VCaP (cell line): Measurements from ENCODE around the gene RHBDD2.
"Not testable (repeated sequence)": the region's sequence is repeated elsewhere in the genome, so short reads cannot be mapped to it uniquely, and the experiment has no call there.

ENCODE experiments used
- H3K27ac ChIP-seq: fragments of 450-650 bp; 2 replicates; pipeline ENCODE4 v1.5.1; 2017
- TF ChIP-seq, protein P1 (sequence below): fragments of 450-650 bp; conservative IDR thresholded peaks from 2 replicates; pipeline ENCODE4 v1.5.1; 2017; ENCODE audit warnings: mild to moderate bottlenecking, moderate library complexity

Gene RHBDD2

DNA sequence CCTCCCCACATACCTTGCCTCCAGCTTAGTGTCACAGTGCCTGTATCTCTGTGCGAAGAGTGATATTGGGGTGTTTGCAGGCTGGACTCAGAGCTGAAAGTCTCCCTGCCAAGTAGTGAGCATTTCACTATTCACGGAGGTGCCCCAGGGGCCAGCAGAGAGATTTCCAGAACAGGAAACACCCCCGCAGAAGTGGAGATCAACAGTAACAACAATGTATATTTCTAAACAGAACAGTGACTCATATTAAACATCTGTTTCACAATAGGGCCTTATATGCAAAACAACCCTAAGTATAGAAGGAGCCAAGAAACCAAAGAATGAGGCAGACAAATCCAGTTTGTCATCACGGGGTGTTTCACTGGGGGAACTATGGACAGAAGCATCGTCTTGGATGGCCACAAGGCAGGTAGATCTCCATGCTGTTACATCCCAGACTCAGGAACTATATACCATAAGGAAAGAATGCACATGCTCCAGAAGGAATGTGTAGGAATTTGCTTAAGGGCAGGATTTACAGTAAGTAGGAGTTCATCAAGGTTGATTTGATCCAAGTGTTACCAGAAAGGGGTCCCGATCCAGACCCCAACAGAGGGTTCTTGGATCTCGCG lies 35.9 kb upstream of the RHBDD2 start:
- no peak overlapping the region for H3K27ac ChIP-seq

DNA sequence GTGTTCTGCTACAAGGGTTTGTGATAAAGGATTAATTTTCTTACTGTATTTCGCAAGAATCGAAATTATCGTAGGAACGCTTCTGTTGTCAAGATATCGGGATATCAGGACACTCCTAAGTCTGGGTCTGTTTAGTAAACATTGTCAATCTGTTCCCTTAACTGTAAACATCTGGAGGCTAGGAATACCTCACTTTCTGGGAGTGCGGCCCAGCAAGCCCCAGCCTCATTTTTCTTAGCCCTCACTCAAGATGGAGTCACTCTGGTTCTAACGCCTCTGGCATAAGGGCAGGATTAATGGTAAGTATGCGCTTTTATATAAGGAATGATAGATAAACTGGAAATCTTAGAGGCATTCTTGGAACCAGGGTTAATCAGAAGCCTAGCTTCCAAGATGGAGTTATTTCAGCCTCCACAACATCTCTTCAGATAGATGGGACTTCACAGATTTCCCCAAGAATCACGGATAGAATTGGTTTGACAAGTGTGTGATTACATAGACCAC lies 35.2 kb upstream of the RHBDD2 start:
- H3K27ac ChIP-seq, result no peak overlapping the region
- TF ChIP-seq, protein P1, sequence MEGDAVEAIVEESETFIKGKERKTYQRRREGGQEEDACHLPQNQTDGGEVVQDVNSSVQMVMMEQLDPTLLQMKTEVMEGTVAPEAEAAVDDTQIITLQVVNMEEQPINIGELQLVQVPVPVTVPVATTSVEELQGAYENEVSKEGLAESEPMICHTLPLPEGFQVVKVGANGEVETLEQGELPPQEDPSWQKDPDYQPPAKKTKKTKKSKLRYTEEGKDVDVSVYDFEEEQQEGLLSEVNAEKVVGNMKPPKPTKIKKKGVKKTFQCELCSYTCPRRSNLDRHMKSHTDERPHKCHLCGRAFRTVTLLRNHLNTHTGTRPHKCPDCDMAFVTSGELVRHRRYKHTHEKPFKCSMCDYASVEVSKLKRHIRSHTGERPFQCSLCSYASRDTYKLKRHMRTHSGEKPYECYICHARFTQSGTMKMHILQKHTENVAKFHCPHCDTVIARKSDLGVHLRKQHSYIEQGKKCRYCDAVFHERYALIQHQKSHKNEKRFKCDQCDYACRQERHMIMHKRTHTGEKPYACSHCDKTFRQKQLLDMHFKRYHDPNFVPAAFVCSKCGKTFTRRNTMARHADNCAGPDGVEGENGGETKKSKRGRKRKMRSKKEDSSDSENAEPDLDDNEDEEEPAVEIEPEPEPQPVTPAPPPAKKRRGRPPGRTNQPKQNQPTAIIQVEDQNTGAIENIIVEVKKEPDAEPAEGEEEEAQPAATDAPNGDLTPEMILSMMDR, result no peak

More for the DNA sequence above, 35.9 kb upstream of the RHBDD2 start:
- TF ChIP-seq, protein P1, result no peak

DNA sequence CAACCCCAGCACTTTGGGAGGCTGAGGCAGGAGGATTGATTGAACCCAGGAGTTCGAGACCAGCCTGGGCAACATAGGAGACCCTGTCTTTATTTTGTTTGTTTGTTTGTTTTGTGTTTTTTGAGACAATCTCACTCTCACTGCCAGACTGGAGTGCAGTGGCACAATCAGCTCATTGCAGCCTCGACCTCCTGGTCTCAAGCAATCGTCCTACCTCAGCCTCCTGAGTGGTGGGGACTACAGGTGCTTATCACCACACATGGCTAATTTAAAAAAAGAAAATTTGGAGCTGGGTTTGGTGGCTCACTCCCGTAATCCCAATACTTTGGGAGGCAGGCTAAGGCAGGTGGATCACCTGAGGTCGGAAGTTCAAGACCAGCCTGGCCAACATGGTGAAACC lies 34.7 kb upstream of the RHBDD2 start:
- H3K27ac ChIP-seq, result no peak overlapping the region
- TF ChIP-seq, protein P1, result no peak

DNA sequence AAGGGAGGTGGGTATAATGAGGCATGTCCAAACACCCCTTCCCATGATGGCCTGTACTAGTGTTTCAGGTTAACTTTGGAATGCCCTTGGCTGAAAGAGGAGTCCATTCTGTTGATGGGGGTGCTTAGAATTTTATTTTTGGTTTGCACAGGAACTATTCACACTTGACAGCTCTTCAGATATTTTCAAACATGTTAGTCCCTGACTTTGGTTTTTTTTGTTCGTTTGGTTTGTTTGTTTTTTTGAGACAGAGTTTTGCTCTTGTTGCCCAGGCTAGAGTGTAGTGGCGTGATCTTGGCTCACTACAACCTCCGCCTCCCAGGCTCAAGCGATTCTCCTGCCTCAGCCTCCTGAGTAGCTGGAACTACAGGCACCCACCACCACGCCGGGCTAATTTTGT lies 33.7 kb upstream of the RHBDD2 start:
- not testable (repeated sequence) for H3K27ac ChIP-seq

DNA sequence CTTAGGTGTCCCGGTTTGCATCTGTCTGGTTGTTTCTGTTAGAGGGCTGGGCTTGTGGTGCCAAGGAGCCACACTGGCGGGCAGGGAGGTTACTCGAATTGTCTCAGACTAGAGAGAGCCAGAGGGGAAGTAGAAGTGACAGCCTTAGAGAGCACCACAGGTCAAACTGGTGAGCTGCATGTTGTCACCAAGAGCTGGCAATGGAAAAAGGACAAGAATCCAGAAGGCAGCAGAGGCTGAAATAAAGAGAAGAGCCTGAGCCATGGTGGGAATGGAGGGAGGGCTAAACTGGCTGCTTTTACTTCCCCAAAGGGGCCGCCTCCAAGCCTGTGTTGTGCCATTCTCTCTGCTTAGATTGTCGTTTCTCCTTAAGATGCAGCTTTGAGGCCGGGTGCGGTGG lies 31.1 kb upstream of the RHBDD2 start:
- TF ChIP-seq, protein P1, result no peak
- H3K27ac ChIP-seq, result no peak overlapping the region

DNA sequence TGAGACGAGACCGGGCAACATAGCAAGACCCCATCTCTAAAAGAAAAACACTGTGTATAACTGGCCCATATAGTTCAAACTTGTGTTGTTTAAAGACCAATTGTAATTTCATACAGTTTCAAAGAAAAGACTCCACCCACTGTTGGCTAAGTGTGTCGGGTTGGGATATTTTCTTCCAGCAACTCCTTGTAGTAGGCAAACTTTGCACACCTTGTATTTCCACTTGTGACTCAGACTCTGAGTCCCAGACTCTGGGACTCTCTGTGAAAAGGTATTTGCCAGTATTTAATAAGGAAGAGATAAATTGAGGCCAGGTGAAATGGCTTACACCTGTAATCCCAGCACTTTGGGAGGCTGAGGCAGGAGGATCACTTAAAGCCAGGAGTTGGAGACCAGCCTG lies 29.3 kb upstream of the RHBDD2 start:
- TF ChIP-seq, protein P1, result no peak
- H3K27ac ChIP-seq, result no peak overlapping the region

DNA sequence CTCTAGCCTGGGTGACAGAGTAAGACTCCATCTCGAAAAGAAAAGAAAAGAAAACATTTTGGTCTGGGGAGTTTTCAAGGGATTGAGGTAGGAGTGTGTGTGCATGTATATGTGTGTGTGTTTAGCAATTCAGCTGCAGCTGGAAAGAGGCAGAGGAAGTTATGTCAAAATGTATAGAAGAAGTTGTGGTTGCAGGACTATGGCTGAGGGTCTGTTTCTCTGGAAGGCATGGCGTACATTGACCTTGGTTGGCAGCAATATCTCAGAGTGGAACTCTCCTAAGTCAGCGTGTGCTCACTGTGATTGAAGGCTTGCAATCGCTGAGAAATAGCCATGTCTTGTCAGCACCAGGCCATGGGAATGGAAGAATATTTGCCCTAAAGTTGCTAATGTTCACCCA lies 28.6 kb upstream of the RHBDD2 start:
- no peak overlapping the region for H3K27ac ChIP-seq
- TF ChIP-seq, protein P1, result no peak

DNA sequence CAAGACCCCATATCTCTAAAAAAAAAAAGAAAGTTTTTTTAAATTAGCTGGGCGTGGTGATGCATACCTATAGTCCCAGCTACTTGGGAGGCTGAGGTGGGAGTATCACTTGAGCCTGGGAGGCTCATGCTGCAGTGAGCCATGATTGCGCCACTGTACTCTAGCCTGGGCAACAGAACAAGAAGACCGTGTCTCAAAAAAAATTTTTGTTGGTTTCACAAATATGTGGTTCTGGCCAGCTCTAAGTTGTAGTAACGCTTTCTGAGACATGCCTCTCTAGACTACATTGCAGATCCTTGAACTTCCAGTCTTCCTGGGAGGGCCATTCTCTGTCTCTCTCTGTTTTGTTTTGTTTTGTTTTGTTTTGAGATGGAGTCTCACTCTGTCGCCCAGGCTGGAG lies 24.6 kb upstream of the RHBDD2 start:
- TF ChIP-seq, protein P1, result no peak
- no peak overlapping the region for H3K27ac ChIP-seq

DNA sequence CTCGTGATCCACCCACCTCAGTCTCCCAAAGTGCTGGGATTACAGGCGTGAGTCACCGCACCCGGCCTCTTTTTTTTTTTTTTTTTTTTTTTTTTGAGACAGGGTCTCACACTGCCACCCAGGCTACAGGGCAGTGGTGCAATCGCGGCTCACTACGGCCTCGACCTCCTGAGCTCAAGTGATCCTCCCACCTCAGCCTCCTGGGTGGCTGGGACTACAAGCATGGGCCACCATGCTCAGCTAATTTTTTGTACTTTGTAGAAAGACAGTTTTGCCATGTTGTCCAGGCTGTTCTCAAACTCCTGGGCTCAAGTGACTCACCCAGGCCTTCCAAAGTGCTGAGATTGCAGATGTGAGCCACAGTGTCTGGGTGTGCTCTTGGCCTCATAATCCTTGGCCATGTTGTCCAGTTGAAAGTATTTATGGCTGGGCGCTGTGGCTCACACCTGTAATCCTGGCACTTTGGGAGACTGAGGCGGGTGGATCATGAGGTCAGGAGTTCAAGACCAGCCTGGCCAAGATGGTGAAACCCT lies 24.0 kb upstream of the RHBDD2 start:
- not testable (repeated sequence) for H3K27ac ChIP-seq
